IPS DF 4.7 (cell line): ENCODE results near the gene TAF8.
"Not testable (repeated sequence)": the region's sequence is repeated elsewhere in the genome, so short reads cannot be mapped to it uniquely, and the experiment has no call there.

Experiments used
- DNase-seq: peaks from one replicate; pipeline ENCODE4 v3.0.0-alpha.2; 2013; ENCODE audit warnings: low spot score; ENCODE audit errors: extremely low read depth

The TAF8 gene

GRCh38 chr6:42028234-42029061, 21.9 kb upstream of the TAF8 start:
- DNase-seq: no peak

- no peak for DNase-seq
Observed at GRCh38 chr6:42029062-42029685, 21.1 kb upstream of the TAF8 start.

GRCh38 chr6:42029881-42030280, 20.4 kb upstream of the TAF8 start:
- DNase-seq: no peak

- no peak for DNase-seq
Observed at GRCh38 chr6:42030585-42031506, 19.5 kb upstream of the TAF8 start.

- no peak for DNase-seq
Observed at GRCh38 chr6:42032366-42032765, 18.0 kb upstream of the TAF8 start.

- DNase-seq: not testable (repeated sequence)
Observed at GRCh38 chr6:42037669-42038068, 12.7 kb upstream of the TAF8 start.

GRCh38 chr6:42038163-42038562, 12.2 kb upstream of the TAF8 start:
- DNase-seq: no peak

GRCh38 chr6:42038811-42039408, 11.4 kb upstream of the TAF8 start:
- no peak for DNase-seq

- no peak for DNase-seq
Observed at GRCh38 chr6:42040856-42041480, 9.4 kb upstream of the TAF8 start.

GRCh38 chr6:42041481-42042053, 8.8 kb upstream of the TAF8 start:
- no peak for DNase-seq

GRCh38 chr6:42042108-42042507, 8.2 kb upstream of the TAF8 start:
- DNase-seq: no peak

GRCh38 chr6:42043787-42044475, 6.4 kb upstream of the TAF8 start:
- DNase-seq: no peak

- DNase-seq: no peak
Observed at GRCh38 chr6:42045538-42046460, 4.5 kb upstream of the TAF8 start.

- DNase-seq: no peak
Observed at GRCh38 chr6:42046464-42047212, 3.7 kb upstream of the TAF8 start.

GRCh38 chr6:42047213-42047590, 3.1 kb upstream of the TAF8 start:
- no peak for DNase-seq

GRCh38 chr6:42047790-42048405, 2.4 kb upstream of the TAF8 start:
- no peak for DNase-seq

- DNase-seq: no peak
Observed at GRCh38 chr6:42049116-42049809, 1.1 kb upstream of the TAF8 start.
